HG02981 (cell line): Measurements from ENCODE around the gene UMPS.
"Not testable (repeated sequence)": the region's sequence is repeated elsewhere in the genome, so short reads cannot be mapped to it uniquely, and the experiment has no call there.

ENCODE experiments used
- ATAC-seq: cut with Tn5 transposase; IDR thresholded peaks from one replicate; pipeline ENCODE4 v1.9.1; 2021; ENCODE audit warnings: mild to moderate bottlenecking, moderate library complexity; ENCODE audit not compliant: unreplicated experiment

The UMPS gene

DNA sequence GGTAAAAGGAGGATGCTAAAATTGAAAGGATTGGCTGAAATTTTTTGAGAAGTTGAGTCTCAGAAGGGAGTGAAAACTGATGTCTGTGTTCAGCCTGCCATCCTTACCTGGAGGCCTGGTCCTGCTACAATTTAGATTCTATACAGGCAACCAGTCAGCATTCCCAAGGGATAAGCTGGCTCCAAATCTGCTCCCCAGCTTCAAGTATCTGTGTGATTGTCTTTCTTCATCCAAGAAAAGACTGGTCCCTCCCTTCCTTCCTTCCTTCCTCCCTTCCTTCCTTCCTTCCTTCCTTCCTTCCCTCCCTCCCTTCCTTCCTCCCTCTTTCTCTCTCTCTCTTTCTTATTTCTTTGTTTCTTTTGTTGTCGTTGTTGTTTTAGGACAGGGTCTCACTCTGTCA lies 24.7 kb upstream of the UMPS start:
- no peak for ATAC-seq

- not testable (repeated sequence) for ATAC-seq
Observed at GRCh38 chr3:124707223-124707622, 23.0 kb upstream of the UMPS start.

DNA sequence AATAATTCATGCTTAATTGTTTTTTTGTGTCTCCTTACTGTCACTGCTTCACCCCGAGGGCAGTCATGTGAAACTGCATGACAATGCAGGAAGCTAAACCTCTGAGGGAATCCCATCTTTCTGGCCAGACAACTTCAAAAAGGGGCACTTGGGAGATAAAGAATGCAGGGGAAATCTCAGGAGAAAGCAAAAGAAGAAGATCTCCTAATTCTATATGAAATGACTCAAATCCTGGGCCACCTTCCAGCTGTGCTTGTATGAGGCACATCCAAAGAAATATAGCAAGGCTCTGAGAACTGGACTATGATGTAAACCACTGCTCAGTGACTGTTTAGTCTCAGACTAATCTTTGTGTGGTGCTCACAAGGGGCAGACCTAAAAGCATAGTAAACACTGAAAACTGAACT lies 22.6 kb upstream of the UMPS start:
- no peak for ATAC-seq

- ATAC-seq, result no peak
Observed at GRCh38 chr3:124714223-124714853, 15.9 kb upstream of the UMPS start.

DNA sequence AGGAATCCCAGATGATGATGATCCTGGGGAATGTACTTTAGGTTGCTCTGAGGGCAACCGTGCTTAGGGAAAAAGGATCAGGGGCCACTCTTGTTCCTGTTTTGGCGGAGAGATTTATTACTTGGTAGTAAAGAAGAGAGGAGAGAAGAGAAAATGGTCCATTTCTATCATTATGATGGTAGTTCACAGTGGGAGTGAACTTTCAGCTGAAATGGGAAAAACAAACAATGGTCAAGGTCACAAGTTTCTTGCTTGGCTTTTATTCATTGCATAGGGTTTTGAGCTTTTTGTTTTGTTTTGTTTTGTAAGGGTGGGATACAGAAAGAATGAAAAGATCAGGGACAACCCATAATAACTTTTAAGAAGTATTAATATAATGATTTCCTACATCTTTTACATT lies 7.7 kb upstream of the UMPS start:
- ATAC-seq, result no peak

DNA sequence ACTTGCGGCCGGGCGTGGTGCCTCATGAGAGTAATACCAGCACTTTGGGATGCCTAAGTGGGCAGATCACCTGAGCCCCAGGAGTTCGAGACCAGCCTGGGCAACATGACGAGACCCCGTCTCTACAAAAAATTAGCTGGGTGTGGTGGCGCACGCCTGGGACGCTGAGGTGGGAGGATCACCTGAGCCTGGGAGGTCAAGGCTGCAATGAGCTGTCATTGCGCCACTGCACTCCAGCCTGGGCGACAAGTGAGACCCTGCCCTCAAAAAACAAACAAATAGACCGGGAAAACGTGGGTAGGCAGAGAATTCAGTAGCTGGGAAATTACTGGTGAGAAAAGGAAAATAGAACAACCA lies 667 bp downstream of the UMPS start:
- ATAC-seq, result no peak

DNA sequence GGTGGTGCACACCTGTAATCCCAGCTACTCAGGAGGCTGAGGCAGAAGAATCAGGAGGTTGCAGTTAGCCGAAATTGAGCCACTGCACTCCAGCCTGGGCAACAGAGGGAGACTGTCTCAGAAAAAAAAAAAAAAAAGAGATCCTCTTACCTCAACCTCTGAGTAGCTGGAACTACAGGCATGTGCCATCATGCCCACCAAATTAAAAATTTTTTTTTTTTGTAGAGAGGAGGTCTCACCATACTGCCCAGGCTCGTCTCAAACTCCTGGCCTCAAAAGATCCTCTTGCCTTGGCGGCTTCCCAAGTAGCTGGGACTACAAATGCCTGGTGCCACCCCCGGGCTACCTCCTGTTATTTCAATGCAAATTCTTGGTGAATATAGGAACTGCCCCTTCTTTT lies 1.5 kb downstream of the UMPS start:
- no peak for ATAC-seq

- ATAC-seq, result no peak
Observed at GRCh38 chr3:124741027-124741426, 10.8 kb downstream of the UMPS start.

- ATAC-seq, result no peak
Observed at GRCh38 chr3:124745756-124746155, 15.5 kb downstream of the UMPS start.

GRCh38 chr3:124747111-124747981 lies 17.1 kb downstream of the UMPS start:
- ATAC-seq, result no peak

- ATAC-seq, result no peak
Observed at GRCh38 chr3:124748560-124749198, 18.4 kb downstream of the UMPS start.

DNA sequence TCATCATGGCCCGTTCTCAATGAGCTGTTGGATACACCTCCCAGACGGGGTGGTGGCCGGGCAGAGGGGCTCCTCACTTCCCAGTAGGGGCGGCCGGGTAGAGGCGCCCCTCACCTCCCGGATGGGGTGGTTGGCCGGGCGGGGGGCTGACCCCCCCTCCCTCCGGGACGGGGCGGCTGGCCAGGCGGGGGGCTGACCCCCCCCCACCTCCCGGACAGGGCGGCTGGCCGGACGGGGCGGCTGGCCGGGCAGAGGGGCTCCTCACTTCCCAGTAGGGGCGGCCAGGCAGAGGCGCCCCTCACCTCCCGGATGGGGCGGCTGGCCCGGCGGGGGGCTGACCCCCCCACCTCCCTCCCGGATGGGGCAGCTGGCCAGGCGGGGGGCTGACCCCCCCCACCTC lies 19.6 kb downstream of the UMPS start:
- not testable (repeated sequence) for ATAC-seq

GRCh38 chr3:124751501-124751900 lies 21.2 kb downstream of the UMPS start:
- ATAC-seq, result no peak

DNA sequence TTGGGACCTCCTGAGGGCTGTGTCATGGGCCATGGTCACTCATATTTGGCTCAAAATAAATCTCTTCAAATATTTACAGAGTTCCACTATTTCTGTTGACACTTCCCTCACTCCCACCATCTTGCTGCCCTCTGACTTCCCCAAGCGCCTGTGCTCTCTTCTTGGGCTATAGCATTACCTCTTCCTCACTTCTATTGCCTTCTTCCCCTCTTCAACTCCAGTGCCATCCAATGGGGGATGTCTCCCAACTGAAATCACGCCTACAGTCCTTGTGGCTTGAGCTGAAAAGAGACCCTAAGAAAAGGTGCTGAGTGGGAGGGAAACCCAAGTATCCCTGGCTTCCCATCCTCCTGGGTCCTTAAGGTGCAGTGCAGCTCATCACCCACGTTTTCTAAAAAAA lies 21.8 kb downstream of the UMPS start:
- no peak for ATAC-seq

DNA sequence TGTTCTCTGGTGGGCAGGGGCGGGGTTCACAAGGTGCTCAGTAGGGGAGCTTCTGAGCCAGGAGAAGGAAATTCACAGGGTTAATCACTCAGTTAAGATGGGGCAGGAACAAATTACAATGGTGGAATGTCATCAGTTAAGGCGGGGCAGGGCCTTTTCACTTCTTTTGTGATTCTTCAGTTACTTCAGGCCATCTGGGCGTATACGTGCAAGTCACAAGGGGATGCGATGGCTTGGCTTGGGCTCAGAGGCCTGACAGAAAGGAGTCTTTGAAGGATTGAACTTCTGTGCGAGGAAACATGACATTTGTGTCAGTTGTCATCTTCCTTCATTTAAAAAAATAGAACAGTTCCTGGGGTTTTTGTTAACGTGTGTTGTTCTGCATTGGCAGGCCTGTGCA lies 27.7 kb downstream of the UMPS start:
- not testable (repeated sequence) for ATAC-seq

- no peak for ATAC-seq
Observed at GRCh38 chr3:124758851-124759635, 28.8 kb downstream of the UMPS start.

- no peak for ATAC-seq
Observed at GRCh38 chr3:124759666-124760401, 29.6 kb downstream of the UMPS start.

DNA sequence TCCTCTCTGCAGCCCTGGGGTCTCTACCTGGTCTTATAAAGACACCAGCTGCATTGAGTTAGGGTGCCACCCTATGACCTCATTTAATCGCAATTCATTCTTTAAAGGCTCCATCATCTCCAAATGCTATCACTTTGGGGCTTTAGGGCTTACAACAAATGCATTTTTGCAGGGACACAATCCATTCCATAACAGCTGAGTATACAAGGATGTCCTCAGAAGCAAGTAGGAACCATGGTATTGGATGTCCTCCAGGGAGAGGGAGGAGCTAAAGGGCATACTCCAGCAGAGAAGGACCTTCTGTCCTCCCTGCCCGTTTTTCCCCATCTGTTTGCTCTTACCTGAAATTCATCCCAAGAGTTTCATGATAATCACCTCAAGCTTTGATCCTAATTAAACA lies 30.3 kb downstream of the UMPS start:
- no peak for ATAC-seq

GRCh38 chr3:124761250-124761796 lies 31.1 kb downstream of the UMPS start:
- no peak for ATAC-seq

- ATAC-seq, result no peak
Observed at GRCh38 chr3:124761935-124762660, 31.8 kb downstream of the UMPS start.
